Inferior parietal cortex (tissue), 1 donor: Measurements from ENCODE around the gene ACD.

Source experiments
- DNase-seq: peaks from one replicate; pipeline ENCODE4 v3.0.0-alpha.2; 2016; ENCODE audit errors: extremely low spot score

Gene ACD

DNA sequence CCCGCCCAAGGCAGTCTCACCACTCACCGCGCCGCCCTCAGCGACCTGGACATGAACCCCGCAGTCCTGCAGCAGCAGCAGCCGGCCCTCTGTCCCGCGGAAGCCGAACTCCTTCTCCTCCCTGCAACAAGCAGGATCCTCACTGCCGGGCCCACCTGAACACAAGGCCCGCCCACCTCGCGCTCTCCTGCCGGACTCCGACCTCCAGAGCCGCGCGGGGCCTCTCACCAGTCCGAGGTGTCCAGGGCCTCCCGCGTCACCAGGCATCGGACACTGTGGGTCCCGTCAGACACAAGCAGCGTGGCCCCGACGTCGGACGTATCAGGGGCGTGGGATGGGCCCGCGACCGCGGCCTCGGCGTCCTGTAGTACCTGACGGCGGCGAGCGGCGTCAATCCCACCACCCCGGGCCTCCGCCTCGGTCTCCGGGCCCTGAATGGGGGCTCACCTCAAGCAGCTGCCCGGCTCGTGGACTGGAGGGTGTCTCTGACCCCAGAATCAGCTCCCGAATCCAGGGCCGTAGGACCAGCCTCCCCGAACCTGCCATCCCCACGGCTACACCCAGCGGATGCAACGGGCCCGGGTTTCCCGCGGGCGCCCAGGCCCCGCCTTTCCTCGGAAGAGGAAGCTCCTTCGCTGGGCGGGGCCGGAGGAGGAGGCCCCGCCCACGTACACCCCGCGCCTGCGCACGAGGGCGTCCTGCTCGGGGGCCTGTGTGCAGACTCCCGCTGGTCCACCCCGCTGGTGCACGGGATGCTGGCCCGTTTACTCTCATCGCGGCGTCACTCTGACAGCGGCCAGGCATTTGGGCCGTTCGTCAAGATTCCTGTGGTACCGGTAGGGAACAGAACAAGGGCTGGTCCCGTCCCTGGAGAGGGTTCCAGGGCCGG, at the start of gene ACD:
Gene ACD (minus strand): TSS at position 586 of the 889 bp plus-strand sequence. CDS start 40 bp downstream, at position 546.
- DNase-seq = peak; percentile 98

DNA sequence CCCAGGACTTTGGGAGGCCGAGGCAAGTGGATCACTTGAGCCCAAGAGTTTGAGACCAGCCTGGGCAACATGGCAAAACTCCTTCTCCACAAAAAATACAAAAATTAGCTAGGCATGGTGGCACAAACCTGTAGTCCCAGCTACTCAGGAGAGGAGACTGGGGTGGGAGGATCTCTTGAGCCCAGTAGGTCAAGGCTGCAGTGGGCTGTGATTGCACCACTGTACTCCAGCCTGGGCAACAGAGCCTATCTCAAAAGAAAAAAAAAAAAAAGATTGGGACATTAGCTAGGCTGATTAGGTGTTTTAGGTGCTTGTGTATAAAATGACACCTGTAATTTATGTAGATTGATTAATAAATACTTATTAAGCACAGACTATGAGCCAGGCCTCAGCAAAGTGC, 49.0 kb upstream of the ACD start:
- no peak for DNase-seq

DNA sequence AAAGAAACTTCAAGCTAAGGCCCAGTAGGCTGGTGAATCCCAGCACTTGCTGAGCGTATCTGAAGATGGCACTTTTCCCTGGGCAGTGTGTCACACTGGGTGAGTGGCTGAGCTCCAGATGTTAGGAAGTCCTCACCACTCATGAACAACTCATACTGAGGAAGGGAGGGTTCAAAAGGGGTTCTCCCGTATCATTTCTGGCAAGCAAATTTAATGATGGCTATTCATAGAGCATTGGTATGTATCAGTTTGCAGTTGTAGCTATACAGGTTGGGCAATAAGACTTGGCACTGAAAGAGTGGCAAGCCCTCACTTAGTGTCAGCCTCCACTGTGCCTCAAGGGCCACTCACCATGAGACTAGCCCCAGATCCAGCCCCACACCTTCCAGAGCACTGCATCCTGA, 48.3 kb upstream of the ACD start:
- no peak for DNase-seq

DNA sequence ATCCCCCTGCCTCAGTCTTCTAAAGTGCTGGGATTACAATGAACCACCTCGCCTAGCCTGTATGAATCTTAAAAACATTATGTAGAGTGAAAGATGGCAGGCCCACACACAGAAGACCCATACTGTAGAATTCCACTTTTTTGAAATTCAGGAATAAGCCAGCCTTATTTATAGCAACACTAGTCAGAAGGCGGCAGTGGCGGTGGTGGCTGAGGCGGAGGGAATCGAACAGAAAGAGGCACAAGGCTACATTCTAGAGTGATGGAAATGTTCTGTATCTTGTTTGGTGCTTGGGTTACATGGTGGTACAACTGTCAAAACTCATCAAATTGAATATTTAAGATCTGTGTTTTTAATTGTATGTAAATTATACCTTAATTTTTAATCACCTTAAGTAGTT, 47.7 kb upstream of the ACD start:
- no peak for DNase-seq

DNA sequence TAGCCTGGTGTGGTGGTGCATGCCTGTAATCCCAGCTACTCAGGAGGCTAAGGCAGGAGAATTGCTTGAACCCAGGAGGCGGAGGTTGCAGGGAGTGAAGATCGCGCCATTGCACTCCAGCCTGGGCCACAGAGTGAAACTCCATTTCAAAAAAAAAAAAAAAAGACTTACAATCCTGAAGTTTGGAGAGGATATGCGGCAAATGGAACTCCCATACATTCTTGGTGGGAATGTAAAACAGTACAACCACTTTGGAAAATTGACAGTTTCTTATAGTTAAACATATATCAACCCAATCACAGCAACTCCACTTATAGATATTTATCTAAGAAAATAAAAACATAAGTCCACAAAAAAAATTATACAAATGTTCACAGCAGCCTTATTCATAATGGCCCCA, 47.1 kb upstream of the ACD start:
- no peak for DNase-seq

DNA sequence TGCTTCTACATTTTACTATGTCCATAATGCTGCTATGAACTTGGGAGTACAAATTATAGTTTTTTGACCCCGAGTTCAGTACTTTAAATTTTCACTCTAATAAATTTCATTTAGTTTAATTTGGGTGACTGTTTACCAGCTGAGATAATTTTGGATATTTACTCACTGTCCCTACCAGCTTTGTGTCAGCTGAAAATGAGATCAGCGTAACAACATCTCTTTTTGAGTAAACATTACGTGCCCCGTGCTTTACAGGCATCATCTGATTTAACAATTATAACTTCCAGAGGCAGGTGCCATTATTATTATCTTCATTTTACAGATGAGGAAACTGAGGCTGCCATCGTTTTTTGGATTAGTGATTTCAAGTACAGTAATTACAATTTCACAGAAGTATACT, 44.0 kb upstream of the ACD start:
- no peak for DNase-seq

DNA sequence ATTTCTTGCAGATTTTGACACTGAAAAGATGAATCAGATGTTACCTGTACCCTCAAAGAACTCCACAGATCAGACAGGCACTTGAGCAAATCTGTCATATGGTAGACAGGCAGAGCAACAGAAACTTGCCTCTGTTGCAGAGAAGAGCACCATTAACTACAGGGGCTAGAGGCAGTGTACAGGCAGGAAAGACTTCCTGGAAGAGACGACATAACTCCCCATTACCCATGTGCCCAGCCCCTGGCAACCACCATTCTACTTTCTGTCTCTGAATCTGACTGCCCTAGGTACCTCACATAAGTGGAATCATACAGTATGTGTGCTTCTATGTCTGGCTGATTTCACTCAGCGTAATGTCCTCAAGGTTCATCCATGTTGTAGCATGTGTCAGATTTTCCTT, 43.6 kb upstream of the ACD start:
- no peak for DNase-seq

DNA sequence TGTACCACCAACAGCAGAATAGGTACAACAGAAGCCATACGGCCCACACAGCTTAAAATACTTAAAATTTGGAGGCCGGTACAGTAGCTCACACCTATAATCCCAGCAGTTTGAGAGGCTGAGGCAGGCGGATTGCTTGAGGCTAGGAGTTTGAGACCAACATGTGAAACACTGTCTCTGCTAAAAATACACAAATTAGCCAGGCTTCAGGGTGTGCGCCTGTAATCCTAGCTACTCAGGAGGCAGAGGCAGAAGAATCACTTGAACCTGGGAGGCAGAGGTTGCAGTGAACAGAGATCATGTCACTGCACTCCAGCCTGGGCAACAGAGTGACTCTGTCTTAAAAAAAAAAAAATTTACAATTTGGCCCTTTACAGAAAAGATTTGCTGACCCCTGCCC, 42.1 kb upstream of the ACD start:
- DNase-seq = no peak

DNA sequence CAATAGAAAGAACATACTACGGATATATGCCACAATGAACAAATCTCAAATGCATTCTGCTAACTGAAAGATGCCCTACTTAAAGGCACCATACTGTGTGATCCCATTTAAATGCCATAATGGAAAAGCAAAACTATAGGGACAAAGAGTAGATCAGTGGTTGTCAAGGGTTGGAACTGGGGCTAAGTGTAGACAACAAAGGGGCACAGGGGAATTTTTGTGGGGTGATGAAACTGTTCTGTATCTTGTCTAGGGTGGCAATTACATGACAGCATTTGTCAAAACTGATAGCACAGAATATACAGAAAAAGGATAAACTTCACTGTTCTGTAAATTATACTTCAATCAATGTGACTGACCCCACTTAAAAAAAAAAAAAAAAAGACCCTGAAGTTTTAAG, 41.4 kb upstream of the ACD start:
- DNase-seq = no peak

DNA sequence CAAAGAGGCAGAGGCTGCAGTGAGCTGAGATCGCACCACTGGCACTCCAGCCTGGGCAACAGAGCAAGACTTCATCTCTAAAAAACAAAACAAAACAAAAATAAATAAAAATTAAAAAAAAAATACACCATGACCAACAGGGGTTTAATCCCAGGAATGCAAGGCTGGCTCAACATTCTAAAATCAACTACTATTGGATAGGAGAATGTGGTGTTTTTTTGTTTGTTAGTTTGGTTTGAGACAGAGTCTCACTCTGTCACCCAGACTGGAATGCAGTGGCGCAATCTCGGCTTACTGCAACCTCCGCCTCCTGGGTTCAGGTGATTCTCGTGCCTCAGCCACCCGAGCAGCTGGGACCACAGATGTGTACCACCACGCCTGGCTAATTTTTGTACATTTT, 39.2 kb upstream of the ACD start:
- DNase-seq = no peak

DNA sequence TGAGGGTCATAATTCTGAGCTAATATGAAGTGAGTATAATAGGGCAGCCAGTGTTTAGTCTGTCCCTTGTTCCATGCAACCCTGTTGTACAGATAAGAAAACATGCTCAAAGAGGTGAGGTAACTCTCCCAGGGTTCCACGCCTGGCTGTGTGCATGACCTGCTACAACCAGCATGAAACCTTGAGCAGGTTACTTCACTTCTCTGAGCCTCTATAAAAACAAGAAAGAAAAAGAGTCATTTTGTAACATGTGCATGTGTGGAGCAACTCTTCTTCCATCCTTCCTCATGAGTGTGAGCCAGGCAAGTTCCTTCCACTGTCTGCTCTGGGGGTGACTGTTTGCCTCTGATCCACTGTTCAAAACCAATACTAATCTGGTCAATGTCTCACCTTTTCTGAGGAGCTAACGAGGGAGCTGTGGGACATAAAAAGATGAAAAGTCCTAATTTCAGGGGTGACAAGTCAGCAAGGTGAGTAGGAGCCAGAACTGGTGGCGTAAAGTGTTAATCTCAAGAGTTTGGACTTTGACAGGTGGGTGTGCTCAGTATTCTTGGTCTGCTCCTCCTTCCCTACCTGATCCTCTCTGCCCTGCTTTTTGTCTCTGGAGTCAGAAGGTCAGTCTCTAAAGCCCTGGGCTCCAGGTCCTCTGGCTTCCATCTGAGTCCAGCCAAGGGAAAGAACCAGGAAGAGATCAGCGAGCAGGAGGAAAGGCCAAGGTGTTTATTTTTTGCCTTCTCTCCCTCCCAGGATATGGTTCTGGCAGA, 37.5 kb upstream of the ACD start:
- DNase-seq = no peak

DNA sequence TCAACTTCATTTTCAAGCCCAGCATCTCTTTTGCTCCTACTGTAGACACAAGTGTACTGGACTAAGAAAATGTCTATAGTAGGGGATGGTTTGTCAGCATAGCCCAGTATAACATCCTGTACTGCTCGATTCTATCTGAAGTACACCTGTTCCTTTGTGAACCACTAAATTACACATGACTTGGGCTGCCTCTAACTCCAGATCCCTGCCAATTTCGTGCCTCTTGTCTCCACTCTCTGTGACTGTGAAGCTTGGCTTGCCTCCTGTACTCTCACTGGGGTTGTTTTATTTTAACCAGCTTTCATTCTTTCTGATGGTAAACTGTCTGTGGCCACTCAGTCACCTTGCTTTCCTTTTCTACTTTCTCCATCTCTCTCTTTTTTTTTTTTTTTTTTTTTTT, 34.6 kb upstream of the ACD start:
- DNase-seq = no peak

DNA sequence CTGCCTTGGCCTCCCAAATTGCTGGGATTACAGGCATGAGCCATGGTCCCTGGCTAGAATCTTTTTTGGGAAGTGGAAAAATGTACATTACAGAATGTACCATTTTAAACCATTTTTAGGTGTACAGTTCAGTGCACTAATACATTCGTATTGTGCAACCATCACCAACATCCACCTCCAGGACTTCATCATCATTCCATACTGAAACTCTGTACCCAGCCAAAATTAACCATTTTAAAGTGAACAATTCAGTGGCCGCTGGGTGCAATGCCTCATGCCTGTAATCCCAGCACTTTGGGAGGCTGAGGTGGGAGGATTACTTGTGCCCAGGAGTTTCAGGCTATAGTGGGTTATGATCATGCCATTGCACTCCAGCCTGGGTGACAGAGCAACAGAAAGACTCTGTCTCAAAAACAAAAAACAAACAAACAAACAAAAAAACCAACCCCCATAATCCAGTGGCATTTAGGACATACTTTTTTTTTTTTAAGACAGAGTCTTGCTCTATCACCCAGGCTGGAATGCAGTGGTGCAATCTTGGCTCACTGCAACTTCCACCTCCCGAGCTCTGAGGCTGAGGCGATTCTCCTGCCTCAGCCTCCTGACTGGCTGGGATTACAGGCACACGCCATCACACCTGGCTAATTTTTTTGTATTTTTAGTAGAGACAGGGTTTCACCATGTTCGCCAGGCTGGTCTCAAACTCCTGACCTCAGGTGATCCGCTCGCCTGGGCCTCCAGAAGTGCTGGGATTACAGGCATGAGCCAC, 33.6 kb upstream of the ACD start:
- DNase-seq = peak; percentile 20

DNA sequence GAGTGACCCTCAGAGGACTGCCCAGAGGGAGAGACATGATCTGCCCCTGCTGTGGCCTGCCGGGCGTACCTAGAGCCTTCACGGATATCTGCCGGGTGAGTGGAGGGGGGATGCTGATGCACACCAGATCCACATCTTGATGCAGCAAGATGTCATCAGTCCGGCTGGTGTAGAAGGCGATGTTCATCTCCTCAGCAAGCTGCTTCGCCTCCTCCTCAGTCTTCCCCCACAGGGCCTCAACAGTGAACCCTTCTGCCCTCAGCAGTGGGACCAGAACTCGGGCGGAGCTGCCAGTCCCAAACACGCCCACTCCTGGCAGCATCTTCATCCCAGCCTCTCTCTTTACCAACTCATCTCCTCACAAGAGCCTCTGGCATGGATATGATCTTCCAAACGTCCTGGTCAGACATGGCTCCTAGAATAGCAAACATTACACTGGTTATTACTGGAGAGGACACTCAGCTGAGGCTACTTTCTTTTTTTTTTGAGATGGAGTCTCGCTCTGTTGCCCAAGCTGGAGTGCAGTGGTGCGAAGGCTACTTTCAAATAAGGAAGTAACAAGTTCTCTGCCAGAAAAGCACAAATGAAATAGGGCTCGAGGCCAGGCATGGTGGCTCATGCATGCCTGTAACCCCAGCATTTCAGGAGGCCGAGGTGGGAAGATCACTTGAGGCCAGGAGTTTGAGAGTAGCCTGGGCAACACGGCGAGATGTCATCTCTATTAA, 25.5 kb upstream of the ACD start:
- DNase-seq = no peak

DNA sequence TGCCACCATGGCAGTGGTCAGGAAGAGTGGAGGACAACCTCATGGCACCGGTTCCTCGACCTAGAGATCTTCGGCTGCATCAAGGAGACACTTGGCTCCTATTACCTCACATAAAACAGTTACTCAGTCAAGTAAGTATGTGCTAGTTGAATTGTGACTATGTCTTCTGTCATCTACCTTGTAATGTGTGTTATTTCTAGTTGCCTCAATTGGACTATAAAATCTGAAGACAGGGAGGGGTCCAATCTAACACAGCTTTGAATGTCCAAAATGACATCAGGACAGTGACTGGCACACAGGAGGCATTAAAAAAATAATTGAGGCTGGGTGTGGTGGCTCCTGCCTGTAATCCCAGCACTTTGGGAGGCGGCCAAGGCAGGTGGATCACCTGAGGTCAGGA, 23.7 kb upstream of the ACD start:
- DNase-seq = no peak

DNA sequence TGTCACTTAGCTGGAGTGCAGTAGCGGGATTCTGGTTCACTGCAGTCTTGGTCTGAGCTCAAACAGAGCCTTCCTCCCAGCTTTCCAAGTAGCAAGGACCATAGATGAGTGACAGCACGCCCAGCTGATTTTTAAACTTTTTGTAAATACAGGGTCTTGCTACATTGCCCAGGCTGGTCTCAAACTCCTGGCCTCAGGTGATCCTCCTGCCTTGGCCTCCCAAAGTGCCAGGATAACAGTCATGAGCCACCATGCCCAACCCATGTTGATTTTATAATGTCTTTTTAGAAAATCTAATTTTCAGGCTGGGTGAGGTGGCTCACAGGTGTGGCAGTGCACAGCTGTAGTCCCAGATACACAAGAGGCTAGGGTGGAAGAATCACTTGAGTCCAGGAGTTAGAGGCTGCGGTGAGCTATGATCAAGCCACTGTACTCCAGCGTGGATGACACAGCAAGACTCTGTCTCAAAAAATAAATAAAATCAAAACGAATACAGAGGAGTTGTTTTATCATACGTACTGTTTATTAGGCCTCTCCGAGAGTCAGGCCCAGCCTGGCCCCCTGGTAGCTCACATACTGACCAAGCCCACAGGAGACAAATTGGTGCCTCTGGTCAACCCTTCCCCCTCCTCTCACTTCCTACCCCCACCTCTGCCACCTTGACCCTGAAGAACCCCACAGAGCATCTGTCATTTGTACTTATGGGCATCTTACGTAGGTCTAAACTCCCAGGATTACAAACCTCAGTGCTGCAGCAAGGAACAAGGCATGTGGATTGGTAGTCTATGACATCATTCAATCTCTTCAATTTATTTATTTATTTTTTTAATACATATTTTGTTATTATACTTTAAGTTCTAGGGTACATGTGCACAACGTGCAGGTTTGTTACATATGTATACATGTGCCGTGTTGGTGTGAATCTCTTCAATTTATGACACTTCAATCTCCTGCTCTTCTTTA, 20.2 kb upstream of the ACD start:
- no peak for DNase-seq

DNA sequence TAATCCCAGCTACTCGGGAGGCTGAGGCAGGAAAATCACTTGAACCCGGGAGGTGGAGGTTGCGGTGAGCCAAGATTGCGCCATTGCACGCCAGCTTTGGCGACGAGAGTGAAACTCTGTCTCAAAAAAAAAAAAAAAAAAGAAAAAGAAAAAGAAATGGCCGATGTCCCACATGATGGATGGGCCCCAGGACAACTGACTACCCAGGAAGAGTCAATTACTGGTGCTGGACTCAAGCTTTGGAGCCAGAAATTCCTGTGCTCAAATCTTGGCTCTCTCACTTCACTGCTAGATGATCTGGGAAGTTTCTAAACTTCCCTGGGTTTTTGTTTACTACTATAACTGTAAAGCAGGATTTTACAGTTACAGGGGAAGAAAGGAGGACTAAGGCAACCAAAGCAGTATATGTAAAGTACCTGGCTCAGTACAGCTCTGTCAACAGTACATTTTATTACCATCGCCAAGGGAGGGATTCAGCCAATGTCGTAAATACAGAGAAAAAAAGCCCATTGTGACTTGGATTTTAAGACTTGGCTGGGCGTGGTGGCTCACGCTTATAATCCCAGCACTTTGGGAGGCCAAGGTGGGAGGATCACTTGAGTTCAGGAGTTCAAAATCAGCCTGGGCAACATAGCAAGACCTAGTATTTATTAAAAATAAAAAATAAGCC, 18.4 kb upstream of the ACD start:
- DNase-seq = no peak

DNA sequence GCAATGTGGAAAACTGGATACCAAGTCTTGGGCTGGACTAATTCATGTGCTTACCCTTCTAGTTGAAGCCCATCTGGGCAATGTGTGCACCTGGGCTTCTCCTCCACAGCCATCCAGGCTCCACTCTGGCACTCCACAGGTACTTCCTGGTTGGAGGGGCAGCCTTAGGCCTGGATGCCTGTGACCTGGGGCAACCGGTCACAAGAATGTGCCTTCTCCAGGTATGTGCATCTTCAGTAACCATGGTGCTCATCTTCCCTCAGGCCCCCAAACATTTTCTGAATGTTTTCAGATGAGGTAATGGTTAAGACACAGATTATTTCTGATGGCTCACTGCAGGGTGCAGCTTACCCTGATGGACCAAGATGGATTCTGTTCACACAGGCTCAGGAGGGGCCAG, 17.7 kb upstream of the ACD start:
- no peak for DNase-seq

DNA sequence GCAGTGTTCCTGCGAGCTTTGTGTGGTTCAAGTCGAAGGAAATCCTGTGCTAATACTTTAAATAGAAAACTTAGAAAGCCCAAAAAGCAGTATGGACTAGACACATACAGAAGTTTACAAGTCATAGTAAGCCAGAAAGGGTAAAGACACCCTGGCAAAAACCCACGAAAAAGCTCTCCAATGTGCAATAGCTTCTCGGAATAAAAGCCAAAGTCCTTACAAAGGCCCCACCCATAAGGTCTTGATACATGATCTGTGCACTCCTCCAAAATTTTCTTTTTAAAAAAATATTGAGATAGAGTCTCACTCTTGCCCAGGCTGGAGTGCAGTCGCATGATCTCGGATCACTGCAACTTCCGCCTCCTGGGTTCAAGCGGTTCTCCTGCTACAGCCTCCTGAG, 16.9 kb upstream of the ACD start:
- DNase-seq = no peak

DNA sequence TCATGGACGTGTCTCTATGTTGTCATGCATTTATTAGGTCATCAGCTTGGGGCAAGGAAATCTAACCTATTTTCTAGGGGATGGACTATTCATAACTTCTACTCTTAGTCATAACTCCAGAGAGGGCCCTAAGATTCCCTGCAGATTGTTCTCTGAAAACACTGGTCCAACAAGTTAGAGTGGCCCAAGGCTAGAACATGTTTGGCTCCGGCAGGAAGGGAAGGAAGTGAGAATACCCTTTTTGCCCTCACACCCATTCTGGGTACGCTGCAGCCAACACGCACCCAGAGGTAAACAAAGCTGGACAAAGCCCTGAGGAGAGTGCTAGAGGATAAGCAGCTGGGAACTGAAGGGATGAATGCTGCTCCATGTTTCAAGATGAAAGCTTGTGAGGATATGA, 16.5 kb upstream of the ACD start:
- DNase-seq = no peak
